Activated naive CD8-positive, alpha-beta T cell (primary cell): Measurements from ENCODE around the gene BOC.

Experiments used
- H3K27ac Mint-ChIP-seq: one replicate; pipeline ENCODE4 v1.8.0; 2021; ENCODE audit warnings: mixed read lengths
- H3K27me3 Mint-ChIP-seq: one replicate; pipeline ENCODE4 v1.8.0; 2021; ENCODE audit warnings: mixed read lengths
- H3K36me3 Mint-ChIP-seq: one replicate; pipeline ENCODE4 v1.8.0; 2021; ENCODE audit warnings: mixed read lengths
- H3K4me1 Mint-ChIP-seq: one replicate; pipeline ENCODE4 v1.8.0; 2021; ENCODE audit warnings: low read depth, mixed read lengths
- H3K4me3 Mint-ChIP-seq: one replicate; pipeline ENCODE4 v1.8.0; 2021; ENCODE audit warnings: mild to moderate bottlenecking, mixed read lengths
- H3K9me3 Mint-ChIP-seq: one replicate; pipeline ENCODE4 v1.8.0; 2021; ENCODE audit warnings: low read depth, mixed read lengths

Gene BOC

GRCh38 chr3:113174801-113175485, 36.4 kb upstream of the BOC start:
- Mint-ChIP-seq H3K36me3 (no peaks in the 10 kb centered on the region), H3K9me3 (no peaks in the 10 kb centered on the region), H3K27ac (no peak overlapping the region), H3K4me1 (no peaks in the 10 kb centered on the region), H3K27me3 (peaks cover 1% of the 10 kb centered on the region), H3K4me3 (no peak overlapping the region)

DNA sequence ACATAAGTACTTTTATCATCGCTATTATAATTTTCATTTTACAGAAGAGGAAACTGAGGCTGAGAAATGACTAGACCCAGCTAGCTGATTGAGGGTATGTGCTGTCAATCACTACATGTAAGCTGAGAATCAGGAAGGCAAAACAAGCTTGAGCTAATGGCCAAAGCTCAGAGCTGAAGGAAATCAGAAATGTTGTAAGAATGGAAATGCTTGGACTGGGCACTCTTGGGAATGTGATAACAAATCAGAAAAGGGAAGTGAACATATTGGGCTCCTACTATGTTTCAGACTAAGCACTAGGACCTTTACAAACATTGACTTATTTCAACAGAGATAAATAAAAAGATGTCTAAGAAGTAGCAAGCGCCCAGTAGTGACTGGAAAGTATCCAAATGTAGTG, 33.8 kb upstream of the BOC start:
- peaks cover 1% of the 10 kb centered on the region for H3K27me3 Mint-ChIP-seq
- H3K4me1 Mint-ChIP-seq, result no peaks in the 10 kb centered on the region
- H3K4me3 Mint-ChIP-seq, result no peak overlapping the region
- H3K36me3 Mint-ChIP-seq, result no peaks in the 10 kb centered on the region
- H3K9me3 Mint-ChIP-seq, result no peaks in the 10 kb centered on the region
- no peak overlapping the region for H3K27ac Mint-ChIP-seq

DNA sequence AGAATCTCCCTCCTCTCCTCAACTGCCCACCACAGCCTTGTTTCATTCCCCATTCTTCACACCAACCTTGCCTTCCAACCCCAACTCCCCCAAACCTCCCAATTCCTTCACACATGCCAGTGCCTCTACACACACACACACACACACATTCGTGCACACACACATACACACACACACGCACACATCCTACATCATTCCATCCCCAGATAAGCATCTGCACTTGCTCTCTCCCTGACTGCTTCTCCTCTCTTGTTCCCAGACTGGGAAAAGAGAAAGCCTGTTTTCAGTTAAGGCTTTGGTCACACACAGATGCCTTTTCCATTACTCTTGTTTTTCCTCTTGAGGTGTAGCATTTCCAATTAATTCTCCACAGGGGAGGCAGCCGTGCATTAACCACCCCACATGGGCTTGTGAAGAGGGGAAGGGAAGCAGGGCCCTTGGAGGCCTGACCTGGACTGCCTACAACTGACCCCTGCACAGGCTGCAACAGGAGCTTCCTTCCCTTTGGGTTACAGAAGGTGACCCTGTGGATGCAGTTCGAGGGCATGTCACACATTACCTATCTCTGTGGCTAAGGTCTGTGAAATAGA, 32.0 kb upstream of the BOC start:
- Mint-ChIP-seq H3K9me3 (no peaks in the 10 kb centered on the region), H3K4me3 (no peak overlapping the region), H3K27me3 (peaks cover 1% of the 10 kb centered on the region), H3K36me3 (no peaks in the 10 kb centered on the region), H3K4me1 (no peaks in the 10 kb centered on the region), H3K27ac (no peak overlapping the region)

DNA sequence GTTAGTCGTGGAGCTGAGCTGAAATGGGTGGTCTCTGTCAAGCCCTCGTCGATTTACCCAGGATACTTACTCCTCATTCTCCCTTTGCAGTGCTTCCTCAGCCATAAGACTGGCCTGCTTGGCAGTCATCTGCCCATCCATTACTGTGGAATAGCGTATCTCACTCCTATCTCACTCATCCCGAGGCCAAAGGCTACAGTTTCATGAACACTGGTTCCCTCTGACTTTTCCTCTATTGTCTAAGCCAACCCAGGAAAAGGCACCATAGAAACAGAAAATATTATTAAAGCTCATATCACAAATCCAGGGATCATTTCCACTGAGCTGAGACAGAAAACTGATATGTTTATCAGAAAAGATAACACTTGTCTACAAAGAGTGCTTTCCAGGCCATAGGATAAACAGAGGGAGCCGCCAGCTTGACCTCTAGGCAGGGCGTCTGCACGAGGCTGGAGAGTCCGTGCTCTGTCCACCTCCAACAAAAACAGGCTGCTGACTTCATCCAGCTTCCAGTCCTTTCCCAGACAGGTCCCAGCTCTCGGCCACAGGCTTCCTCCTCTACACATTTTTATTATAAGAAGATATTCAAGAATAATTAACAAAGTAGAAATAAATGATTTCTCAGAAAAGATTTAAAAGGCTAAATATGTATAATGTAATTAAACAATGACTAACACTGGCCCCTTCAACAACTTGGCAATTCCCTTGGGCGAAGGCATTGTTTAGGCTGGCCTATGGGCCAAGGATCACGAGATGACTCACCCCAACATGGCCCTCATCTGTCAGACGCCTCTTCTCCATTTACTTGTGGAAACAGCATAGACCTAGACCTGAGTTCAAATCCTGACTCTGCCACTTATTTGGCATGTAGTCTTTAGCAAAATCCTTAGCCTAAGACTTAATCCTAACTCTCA, 27.4 kb upstream of the BOC start:
- Mint-ChIP-seq H3K27me3 (no peaks in the 10 kb centered on the region), H3K27ac (no peak overlapping the region), H3K9me3 (no peaks in the 10 kb centered on the region), H3K4me1 (no peaks in the 10 kb centered on the region), H3K36me3 (no peaks in the 10 kb centered on the region), H3K4me3 (no peak overlapping the region)

DNA sequence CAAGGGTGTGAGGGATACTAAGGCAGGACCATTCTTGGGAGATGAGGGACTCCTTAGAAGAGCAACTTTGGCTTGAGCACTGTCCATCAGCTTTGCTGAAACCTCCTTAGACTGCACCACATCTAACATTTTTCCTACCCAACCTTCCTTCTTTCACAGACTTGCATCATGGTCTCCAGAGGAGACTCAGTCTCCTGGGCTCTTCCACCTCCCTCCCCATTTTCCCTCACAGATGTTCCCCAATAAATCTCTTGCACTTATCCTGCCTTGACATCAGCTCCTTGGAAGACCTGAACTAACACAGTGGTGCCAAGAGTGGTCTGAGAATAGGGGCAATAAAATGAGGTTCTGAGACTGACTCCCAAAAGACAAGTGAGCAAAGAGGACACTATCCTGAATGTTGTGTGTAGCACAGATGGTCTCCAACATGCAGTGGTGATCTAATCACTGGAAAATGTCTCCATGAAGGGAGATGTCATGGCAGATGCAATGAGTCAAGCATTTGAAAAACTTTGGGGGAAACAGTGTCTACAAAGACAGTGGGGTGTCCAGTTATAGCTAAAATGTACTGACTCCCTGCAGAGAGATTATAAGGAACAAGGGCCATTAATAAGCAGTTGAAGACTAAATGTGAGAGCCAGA, 26.0 kb upstream of the BOC start:
- no peaks in the 10 kb centered on the region for H3K4me1 Mint-ChIP-seq
- no peak overlapping the region for H3K27ac Mint-ChIP-seq
- no peaks in the 10 kb centered on the region for H3K36me3 Mint-ChIP-seq
- peaks cover 1% of the 10 kb centered on the region for H3K27me3 Mint-ChIP-seq
- H3K9me3 Mint-ChIP-seq, result no peaks in the 10 kb centered on the region
- no peak overlapping the region for H3K4me3 Mint-ChIP-seq

DNA sequence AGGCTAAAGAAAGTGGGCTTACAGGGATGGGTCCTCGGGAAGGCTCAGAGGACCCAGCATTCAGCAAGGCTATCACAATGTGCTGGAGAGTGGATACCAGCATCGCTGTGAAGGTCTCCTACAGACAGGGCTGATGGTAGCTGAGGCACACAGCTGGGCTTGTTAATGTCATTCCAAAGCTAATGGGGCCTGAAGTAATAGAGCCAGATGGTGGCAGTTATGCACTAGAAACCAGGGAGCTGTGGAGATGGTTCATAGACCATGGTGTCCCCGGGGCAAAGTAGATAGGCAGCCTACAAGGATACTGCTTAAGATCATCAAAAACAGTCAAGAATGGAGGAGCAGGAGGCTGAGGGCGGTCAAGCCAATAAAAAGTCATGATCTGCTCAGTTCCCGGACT, 24.8 kb upstream of the BOC start:
- H3K36me3 Mint-ChIP-seq, result no peaks in the 10 kb centered on the region
- peaks cover 1% of the 10 kb centered on the region for H3K27me3 Mint-ChIP-seq
- no peak overlapping the region for H3K4me3 Mint-ChIP-seq
- no peaks in the 10 kb centered on the region for H3K9me3 Mint-ChIP-seq
- no peaks in the 10 kb centered on the region for H3K4me1 Mint-ChIP-seq
- no peak overlapping the region for H3K27ac Mint-ChIP-seq

- Mint-ChIP-seq H3K27ac (no peak overlapping the region), H3K4me3 (no peak overlapping the region), H3K4me1 (no peaks in the 10 kb centered on the region), H3K9me3 (no peaks in the 10 kb centered on the region), H3K27me3 (peaks cover 1% of the 10 kb centered on the region), H3K36me3 (no peaks in the 10 kb centered on the region)
Measured at GRCh38 chr3:113193288-113193687, 18.1 kb upstream of the BOC start.

DNA sequence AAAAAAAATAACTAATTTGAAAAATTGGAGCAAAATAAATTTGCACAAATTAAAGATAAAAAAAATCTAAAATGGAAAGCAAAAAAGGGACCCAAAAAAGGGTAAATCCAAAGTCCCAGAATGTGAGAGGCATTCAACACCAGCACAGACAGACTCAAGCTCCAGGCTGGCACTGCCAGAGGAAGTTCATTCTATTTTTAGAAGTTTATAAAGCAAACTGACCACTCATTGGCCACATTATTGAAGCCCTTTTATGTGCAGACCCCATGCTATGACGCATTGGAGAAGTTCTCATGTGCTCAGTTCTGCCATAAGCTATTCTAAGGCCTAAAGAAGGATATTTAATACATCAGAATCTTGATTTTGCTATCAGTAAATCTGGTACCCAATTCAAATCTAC, 17.6 kb upstream of the BOC start:
- H3K4me3 Mint-ChIP-seq, result no peak overlapping the region
- H3K27me3 Mint-ChIP-seq, result peaks cover 1% of the 10 kb centered on the region

DNA sequence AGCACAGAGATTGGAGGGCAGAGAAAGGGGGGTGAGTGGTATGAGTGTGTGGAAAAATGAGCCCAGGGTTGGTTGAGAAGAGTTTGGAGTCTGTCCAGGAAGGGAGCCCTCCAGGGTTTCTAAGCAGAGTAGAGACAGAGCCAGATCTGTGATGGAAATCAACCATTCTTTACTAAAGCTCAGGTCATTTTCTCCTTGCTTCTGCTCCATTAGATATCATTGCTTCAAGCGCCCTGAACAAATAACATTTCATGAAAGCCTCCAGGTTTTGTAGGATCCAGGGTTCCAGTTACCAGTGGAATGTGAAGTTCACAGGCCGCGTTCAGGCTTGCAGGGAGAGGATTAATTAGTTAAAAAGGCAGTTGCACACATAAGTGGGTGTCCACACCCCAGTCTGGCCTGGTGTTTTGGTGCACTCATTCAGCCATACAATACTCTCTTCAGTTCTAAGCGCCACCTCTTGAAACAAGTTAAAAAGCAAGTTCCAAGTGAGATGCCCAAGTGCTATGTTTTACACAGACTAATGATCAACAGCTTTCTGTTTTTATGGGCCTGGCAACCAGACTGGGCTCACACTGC, 16.4 kb upstream of the BOC start:
- H3K4me1 Mint-ChIP-seq, result no peaks in the 10 kb centered on the region

More for the DNA sequence above, 17.6 kb upstream of the BOC start:
- H3K36me3 Mint-ChIP-seq, result no peaks in the 10 kb centered on the region
- no peaks in the 10 kb centered on the region for H3K9me3 Mint-ChIP-seq
- no peaks in the 10 kb centered on the region for H3K4me1 Mint-ChIP-seq
- H3K27ac Mint-ChIP-seq, result no peak overlapping the region

GRCh38 chr3:113200351-113200750, 11.0 kb upstream of the BOC start:
- Mint-ChIP-seq H3K27me3 (peaks cover 3% of the 10 kb centered on the region), H3K36me3 (no peaks in the 10 kb centered on the region), H3K4me1 (no peaks in the 10 kb centered on the region)

More for the DNA sequence above, 16.4 kb upstream of the BOC start:
- Mint-ChIP-seq H3K36me3 (no peaks in the 10 kb centered on the region), H3K4me3 (no peak overlapping the region), H3K27me3 (peaks cover 3% of the 10 kb centered on the region), H3K9me3 (no peaks in the 10 kb centered on the region), H3K27ac (no peak overlapping the region)

GRCh38 chr3:113200946-113201345, 10.4 kb upstream of the BOC start:
- H3K36me3 Mint-ChIP-seq, result no peaks in the 10 kb centered on the region
- H3K4me3 Mint-ChIP-seq, result no peak overlapping the region
- no peak overlapping the region for H3K27ac Mint-ChIP-seq
- peaks cover 3% of the 10 kb centered on the region for H3K9me3 Mint-ChIP-seq
- no peaks in the 10 kb centered on the region for H3K4me1 Mint-ChIP-seq
- H3K27me3 Mint-ChIP-seq, result peaks cover 6% of the 10 kb centered on the region

More at GRCh38 chr3:113200351-113200750, 11.0 kb upstream of the BOC start:
- H3K4me3 Mint-ChIP-seq, result no peak overlapping the region
- peaks cover 3% of the 10 kb centered on the region for H3K9me3 Mint-ChIP-seq
- H3K27ac Mint-ChIP-seq, result no peak overlapping the region

DNA sequence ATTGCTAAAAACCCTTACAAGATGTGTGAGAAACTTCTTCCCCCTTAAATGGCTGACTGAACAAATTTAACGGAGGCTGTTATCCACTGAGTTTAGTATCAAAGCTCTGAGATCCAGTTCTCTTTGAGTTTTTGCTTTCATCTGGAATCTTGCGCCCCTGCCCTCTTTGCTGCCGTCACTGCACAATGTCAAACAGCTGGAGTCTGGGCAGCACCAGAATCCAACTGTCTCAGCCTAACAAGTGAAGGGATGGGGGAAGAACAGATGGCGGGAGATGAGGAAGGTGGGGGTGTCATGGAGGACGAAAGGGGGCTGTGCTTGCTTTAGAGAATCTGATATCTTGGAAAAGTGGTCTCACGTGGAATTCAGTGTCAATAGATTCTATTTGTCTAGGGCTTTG, 7.0 kb upstream of the BOC start:
- H3K9me3 Mint-ChIP-seq, result peaks cover 3% of the 10 kb centered on the region
- H3K4me3 Mint-ChIP-seq, result no peak overlapping the region
- H3K27me3 Mint-ChIP-seq, result peaks cover 21% of the 10 kb centered on the region
- H3K36me3 Mint-ChIP-seq, result no peaks in the 10 kb centered on the region
- H3K4me1 Mint-ChIP-seq, result no peaks in the 10 kb centered on the region
- H3K27ac Mint-ChIP-seq, result no peak overlapping the region

DNA sequence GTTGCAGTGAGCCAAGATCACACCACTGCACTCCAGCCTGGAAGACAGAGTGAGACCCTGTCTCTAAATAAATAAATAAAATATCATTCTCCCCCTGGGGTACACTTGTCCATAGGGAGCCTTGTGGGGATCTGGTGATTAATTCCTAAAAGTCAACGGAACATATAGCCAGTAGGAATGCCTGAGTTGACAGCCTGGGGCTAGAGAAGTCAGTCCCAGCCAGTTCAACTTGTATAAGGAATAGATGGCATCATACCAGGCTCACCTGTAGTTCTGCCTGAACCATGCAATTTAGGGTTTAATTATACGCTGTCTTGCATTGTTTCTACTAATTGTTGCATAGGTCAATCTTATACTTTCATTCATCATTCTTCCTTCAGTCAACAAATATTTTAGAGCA, 5.9 kb upstream of the BOC start:
- Mint-ChIP-seq H3K27ac (no peak overlapping the region), H3K36me3 (no peaks in the 10 kb centered on the region), H3K9me3 (peaks cover 3% of the 10 kb centered on the region), H3K27me3 (peaks cover 22% of the 10 kb centered on the region), H3K4me1 (no peaks in the 10 kb centered on the region), H3K4me3 (no peak overlapping the region)

GRCh38 chr3:113210604-113211329, 590 bp upstream of the BOC start:
- Mint-ChIP-seq H3K27ac (no peak overlapping the region), H3K27me3 (peaks cover 39% of the 10 kb centered on the region), H3K9me3 (no peaks in the 10 kb centered on the region), H3K4me3 (peak overlapping the region; percentile 79), H3K36me3 (peaks cover 2% of the 10 kb centered on the region), H3K4me1 (peaks cover 9% of the 10 kb centered on the region)
